ENCODE measurements around the gene UBE2E2. TPM values are rescaled to one million over a fixed set of nuclear protein-coding genes. Genes with fewer than 3 reads are reported as not detected.

Gene UBE2E2
- polyA plus RNA-seq, 1 donor from 2014 or later, result 19.8 TPM

DNA sequence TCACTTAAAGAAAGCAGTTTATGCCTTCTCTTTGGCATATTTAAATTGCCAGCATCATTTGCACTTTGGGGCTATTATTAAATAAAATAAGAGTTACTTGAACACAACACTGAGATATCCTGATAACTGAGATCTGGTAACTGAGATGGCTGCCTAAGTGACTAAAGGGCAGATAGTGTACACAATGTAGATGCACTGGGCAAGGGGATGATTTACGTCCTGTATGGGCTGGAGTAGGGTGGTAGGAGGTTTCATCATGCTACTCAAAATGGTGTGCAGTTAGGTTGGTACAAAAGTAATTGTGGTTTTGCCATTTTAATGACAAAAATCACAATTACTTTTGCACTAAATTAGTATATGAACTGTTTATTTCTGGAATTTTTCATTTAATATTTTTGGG is 196.1 kb downstream of the UBE2E2 start:
- H3K9me3 ChIP-seq (ENCODE audit: low read length), result no peaks in the 10 kb centered on the region
- H3K4me3 ChIP-seq (ENCODE audit: low read length), result no peak overlapping the region
- no peak overlapping the region for H3K4me2 ChIP-seq (ENCODE audit: low read length)
- TF ChIP-seq RAD21 (conservative IDR thresholded peaks at IDR 0.05), result no peak
- TF ChIP-seq SMC3 (conservative IDR thresholded peaks at IDR 0.05; ENCODE audit: poor library complexity), result no peak
- no peak for TF ChIP-seq MXI1 (conservative IDR thresholded peaks at IDR 0.05; ENCODE audit: poor library complexity, severe bottlenecking)
- TF ChIP-seq EZH2 (IDR thresholded peaks at IDR 0.05; ENCODE audit: borderline replicate concordance, insufficient read depth, low read length, poor library complexity, severe bottlenecking), result no peak
- TF ChIP-seq REST (IDR thresholded peaks at IDR 0.05; ENCODE audit: borderline replicate concordance), result no peak
- no peak for TF ChIP-seq POLR2AphosphoS5 (IDR thresholded peaks at IDR 0.05)
- no peak for TF ChIP-seq TAF1 (IDR thresholded peaks at IDR 0.05; ENCODE audit: low read depth)
- TF ChIP-seq, protein P1, sequence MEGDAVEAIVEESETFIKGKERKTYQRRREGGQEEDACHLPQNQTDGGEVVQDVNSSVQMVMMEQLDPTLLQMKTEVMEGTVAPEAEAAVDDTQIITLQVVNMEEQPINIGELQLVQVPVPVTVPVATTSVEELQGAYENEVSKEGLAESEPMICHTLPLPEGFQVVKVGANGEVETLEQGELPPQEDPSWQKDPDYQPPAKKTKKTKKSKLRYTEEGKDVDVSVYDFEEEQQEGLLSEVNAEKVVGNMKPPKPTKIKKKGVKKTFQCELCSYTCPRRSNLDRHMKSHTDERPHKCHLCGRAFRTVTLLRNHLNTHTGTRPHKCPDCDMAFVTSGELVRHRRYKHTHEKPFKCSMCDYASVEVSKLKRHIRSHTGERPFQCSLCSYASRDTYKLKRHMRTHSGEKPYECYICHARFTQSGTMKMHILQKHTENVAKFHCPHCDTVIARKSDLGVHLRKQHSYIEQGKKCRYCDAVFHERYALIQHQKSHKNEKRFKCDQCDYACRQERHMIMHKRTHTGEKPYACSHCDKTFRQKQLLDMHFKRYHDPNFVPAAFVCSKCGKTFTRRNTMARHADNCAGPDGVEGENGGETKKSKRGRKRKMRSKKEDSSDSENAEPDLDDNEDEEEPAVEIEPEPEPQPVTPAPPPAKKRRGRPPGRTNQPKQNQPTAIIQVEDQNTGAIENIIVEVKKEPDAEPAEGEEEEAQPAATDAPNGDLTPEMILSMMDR (IDR thresholded peaks at IDR 0.05; ENCODE audit: poor library complexity, severe bottlenecking), result no peak
- TF ChIP-seq EP300 (conservative IDR thresholded peaks at IDR 0.05; ENCODE audit: poor library complexity, severe bottlenecking), result no peak
- H3F3A ChIP-seq (ENCODE audit: insufficient read depth, low read length, poor library complexity, severe bottlenecking), result no peaks in the 10 kb centered on the region
- no peaks in the 10 kb centered on the region for H3K9me2 ChIP-seq (ENCODE audit: insufficient read depth, low read length)
- no peaks in the 10 kb centered on the region for H3K36me3 ChIP-seq (ENCODE audit: insufficient read depth, low read length)
- no peak overlapping the region for H3K27ac ChIP-seq (ENCODE audit: low read length)
- no peaks in the 10 kb centered on the region for H3K27me3 ChIP-seq (ENCODE audit: insufficient read depth, low read depth, low read length)
- H3K9ac ChIP-seq (ENCODE audit: low read length), result no peak overlapping the region
- no peaks in the 10 kb centered on the region for H3K79me2 ChIP-seq (replicated peaks; ENCODE audit: insufficient read depth, low read length)
- no peaks in the 10 kb centered on the region for H4K20me1 ChIP-seq (ENCODE audit: insufficient read depth)
- H2AFZ ChIP-seq (ENCODE audit: low read depth, low read length), result no peak overlapping the region

- no peaks in the 10 kb centered on the region for H3K9me3 ChIP-seq (ENCODE audit: low read length)
- H3K4me2 ChIP-seq (ENCODE audit: low read length), result no peak overlapping the region
- H2AFZ ChIP-seq (ENCODE audit: low read depth, low read length), result no peak overlapping the region
- no peaks in the 10 kb centered on the region for H3K79me2 ChIP-seq (replicated peaks; ENCODE audit: insufficient read depth, low read length)
- no peak overlapping the region for H3K27ac ChIP-seq (ENCODE audit: low read length)
- H4K20me1 ChIP-seq (ENCODE audit: insufficient read depth), result no peaks in the 10 kb centered on the region
- TF ChIP-seq SMC3 (conservative IDR thresholded peaks at IDR 0.05; ENCODE audit: poor library complexity) (no peak), RAD21 (conservative IDR thresholded peaks at IDR 0.05) (no peak), POLR2AphosphoS5 (IDR thresholded peaks at IDR 0.05) (no peak), REST (IDR thresholded peaks at IDR 0.05; ENCODE audit: borderline replicate concordance) (no peak), EP300 (conservative IDR thresholded peaks at IDR 0.05; ENCODE audit: poor library complexity, severe bottlenecking) (no peak), TAF1 (IDR thresholded peaks at IDR 0.05; ENCODE audit: low read depth) (no peak), MXI1 (conservative IDR thresholded peaks at IDR 0.05; ENCODE audit: poor library complexity, severe bottlenecking) (no peak), EZH2 (IDR thresholded peaks at IDR 0.05; ENCODE audit: borderline replicate concordance, insufficient read depth, low read length, poor library complexity, severe bottlenecking) (no peak)
- TF ChIP-seq, protein P1 (IDR thresholded peaks at IDR 0.05; ENCODE audit: poor library complexity, severe bottlenecking), result no peak
- no peaks in the 10 kb centered on the region for H3K27me3 ChIP-seq (ENCODE audit: insufficient read depth, low read depth, low read length)
- no peaks in the 10 kb centered on the region for H3F3A ChIP-seq (ENCODE audit: insufficient read depth, low read length, poor library complexity, severe bottlenecking)
- H3K9me2 ChIP-seq (ENCODE audit: insufficient read depth, low read length), result no peaks in the 10 kb centered on the region
- no peak overlapping the region for H3K4me3 ChIP-seq (ENCODE audit: low read length)
- no peaks in the 10 kb centered on the region for H3K36me3 ChIP-seq (ENCODE audit: insufficient read depth, low read length)
- H3K9ac ChIP-seq (ENCODE audit: low read length), result no peak overlapping the region
Observed at GRCh38 chr3:23402728-23403492, 199.8 kb downstream of the UBE2E2 start.
